Measurements from ENCODE around the gene BRIP1.

- no peak for TF ChIP-seq GATA3 (IDR thresholded peaks at IDR 0.05; ENCODE audit: low read depth, low read length)
- TF ChIP-seq GATA2 (IDR thresholded peaks at IDR 0.05; ENCODE audit: low read depth, low read length), result no peak
Observed at GRCh38 chr17:61700252-61700651, 163.1 kb downstream of the BRIP1 start.
